GOT3 (cell line): ENCODE measurements around the gene SPEM2.
A peak's percentile ranks its signal among the peaks of the same experiment; 100 is the strongest.

Experiments
- DNase-seq: peaks from one replicate; lab custom pipeline; 2025; ENCODE audit warnings: mixed read lengths; lab: John Stamatoyannopoulos, UW

Gene SPEM2

DNA sequence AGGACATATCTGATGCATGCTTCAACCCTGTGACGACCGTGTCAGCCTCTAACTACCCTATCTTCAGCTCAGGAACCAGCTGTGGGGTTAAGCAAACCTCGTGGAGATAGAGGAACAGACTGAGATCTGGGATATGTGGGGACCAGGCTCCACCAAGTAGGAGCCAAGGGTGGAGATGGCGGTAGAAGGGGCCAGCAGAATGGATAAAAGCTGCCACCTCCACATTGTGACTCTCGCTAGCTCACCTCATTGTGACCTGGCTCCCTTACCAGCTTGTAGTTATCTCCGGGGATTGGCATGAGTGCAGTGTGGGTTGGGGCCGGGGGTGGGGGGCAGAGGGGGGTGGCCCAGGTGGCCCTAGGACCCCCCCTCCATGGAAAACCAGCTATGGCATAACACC, at the start of gene SPEM2:
Gene SPEM2, plus strand, starts transcription at position 301 of the 400 bp plus-strand sequence. Its CDS starts 73 bp downstream, at position 374.
- DNase-seq, result no peak

DNA sequence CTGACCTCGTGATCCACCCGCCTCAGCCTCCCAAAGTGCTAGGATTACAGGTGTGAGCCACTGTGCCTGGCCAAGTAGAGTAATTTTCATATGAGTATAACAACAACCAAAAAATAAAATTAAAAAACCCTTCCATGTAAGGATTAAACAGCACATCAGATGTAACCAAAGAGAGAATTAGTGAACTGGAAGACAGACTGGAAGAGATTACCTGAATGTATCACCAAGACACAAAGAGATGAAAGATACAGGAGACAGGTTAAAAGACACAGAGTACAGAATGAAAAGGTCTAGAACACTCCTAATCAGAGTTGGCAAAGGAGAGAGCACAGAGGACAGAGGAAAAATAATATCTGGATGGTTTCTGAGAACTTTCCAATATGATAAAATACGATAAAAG, 46.3 kb upstream of the SPEM2 start:
- no peak for DNase-seq

DNA sequence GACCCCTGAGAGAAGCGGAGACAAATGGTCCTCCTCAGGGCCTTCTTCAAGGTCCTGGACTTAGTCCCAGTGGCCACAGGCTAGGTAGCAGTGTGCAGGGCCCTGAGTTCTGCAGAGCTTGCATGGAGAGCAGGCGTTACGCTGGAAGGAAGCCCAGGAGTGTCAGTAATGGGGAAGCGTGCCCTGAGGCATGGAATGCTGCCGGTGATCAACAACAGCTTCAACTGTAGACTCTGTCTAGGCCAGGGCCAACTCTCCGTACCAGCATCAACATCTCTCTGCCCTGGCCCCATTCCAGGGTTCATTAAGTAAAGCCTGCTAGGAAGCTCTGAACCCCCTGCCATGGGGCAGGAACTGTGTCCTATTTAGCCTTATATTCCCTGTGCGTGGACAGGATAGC, 45.1 kb upstream of the SPEM2 start:
- DNase-seq, result no peak

- DNase-seq, result no peak
Observed at GRCh38 chr17:7380855-7381683, 44.3 kb upstream of the SPEM2 start, which contains the start of gene TNK1. TSS of gene TNK1 (plus strand) at chr17:7381089. CDS start at chr17:7382927, 1,838 bp downstream.

GRCh38 chr17:7382901-7383300, 42.5 kb upstream of the SPEM2 start:
- no peak for DNase-seq

- DNase-seq, result no peak
Observed at GRCh38 chr17:7383371-7383741, 42.1 kb upstream of the SPEM2 start.

DNA sequence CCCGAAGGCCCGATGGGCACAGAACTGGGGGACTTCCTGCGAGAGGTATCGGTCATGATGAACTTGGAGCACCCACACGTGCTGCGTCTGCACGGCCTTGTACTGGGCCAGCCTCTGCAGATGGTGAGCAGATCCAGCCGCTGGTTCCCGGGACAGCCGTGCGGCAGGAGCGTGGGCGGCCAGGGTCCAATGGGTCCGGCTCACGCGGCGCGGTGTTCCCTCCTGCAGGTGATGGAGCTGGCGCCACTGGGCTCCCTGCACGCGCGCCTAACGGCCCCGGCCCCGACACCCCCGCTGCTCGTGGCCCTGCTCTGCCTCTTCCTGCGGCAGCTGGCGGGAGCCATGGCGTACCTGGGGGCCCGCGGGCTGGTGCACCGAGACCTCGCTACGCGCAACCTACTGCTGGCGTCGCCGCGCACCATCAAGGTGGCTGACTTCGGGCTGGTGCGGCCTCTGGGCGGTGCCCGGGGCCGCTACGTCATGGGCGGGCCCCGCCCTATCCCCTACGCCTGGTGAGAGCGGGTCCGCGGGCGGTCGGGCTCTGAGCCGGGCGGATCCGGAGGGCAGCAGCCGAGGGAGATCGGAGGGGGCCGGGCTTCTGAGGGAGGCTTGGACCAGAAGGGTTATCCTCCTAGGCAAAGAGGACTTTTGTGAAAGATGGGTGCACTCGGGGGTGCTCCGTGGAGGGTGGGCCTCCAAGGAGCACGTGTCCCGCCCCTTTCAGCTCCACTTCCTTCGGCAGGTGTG, 41.5 kb upstream of the SPEM2 start:
- no peak for DNase-seq

GRCh38 chr17:7384489-7385081, 40.8 kb upstream of the SPEM2 start:
- no peak for DNase-seq

- no peak for DNase-seq
Observed at GRCh38 chr17:7388856-7389255, 36.6 kb upstream of the SPEM2 start.

DNA sequence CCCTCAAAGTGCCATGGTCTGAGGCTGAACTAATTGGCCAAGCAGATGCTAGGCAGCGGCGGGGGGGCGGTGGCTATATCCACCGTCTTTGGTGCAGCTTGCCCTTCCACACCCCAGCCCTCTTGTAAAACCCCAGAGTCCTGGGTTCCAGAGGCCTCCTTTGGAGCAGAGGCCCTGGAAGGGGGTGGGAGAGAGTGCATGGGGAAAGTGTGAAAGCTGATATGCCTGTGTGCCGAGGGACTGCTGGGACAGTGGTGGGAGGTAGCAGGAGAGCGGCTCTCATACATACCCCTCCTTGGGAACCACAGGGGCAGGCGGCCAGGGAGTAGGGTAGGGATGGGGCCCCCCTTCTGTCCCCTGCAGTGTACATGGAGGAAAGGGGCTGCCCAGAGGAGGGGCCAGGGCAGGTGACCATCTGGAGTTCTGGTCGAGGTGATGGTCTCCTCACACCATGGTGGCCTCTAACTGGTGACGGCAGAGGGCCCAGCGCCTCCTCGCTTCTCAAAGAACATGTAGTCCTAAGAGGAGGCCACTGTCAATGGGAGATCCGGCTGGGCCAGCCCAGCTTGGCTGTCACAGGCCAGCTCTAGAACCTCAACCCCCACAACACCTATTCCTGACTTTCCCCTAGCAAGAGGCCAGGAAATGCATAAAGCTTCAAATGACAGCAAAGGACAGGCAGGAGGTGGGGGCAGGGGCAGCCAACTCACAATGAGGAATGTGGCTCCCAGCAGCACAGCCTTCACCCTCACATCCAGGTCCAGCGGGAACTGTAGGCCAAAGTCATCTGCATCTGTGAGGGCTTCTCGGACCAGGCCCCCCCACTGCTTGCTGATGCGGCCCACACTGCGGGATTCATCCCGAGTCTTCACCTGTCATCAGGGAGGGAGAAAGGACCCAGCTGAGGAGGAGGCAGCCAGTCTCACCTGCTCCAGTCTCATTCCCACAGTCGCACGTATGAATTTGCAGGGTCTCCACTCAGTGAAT, 35.2 kb upstream of the SPEM2 start:
- DNase-seq, result no peak

DNA sequence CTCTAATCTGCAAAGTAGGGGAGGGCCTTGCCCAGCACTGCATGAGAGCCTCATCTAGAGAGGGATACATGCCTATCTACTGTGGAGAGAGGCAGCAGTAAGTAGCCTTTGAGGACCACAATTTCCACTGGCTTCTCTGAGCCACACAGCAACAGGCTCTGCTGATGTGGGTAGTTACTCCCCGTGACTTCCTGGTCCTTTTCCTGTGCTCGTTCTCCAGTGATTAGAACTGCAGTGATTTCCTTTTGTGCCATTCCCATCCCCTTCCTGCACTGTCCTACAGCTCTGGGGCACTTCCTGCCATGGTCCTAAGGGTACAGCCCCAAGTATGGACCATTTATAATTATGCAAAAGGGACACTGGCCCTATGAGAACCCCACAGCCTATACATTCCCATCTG, 34.1 kb upstream of the SPEM2 start:
- DNase-seq, result no peak

DNA sequence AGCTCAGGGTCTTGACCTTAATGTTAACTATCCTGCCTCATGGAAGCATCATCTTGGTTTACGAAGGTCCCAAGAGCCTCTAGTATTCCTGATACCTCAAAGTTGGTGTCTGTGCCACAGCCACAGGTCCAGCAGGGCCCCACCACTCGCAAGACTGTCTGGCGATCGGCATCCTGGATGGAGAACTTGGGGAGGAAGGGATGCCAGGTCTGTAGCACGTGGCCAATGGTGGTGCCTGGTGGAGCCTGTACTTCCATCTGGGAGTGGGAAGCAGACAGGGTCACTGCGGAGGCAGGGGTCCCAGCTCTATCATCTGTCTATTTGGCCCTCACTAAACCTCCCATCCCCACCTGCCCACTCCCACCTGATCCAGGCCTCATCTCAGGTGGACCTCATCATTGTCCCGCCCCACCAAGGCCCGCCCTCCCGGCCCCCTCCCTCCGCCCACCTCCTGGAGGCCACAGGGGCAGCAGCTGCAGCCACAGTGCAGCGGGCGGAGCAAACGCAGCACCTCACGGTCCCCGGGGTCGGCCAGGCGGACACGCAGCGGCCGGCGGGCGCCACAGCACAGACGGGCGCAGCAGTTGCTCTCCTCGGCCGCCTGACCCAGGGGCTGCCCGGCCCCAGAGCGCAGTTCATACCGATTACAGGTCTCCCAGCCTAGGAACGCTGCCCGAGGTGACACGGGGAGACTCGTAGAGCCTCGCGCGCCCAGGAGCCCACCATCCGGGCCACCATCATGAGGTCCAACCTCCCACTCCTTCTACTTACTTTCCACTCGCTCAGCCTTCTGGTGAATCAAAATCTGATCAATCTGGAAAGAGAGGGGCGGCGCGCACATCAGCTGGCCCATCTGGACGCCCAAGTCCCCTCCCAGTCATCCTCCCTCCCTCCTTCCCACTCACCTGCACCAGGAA, 32.5 kb upstream of the SPEM2 start:
- no peak for DNase-seq

GRCh38 chr17:7393613-7394451, 31.6 kb upstream of the SPEM2 start:
- DNase-seq, result no peak

GRCh38 chr17:7394452-7395191, 30.8 kb upstream of the SPEM2 start, which contains the start of gene PLSCR3:
TSS of gene PLSCR3 (minus strand) at chr17:7394525. CDS start at chr17:7394110, 415 bp downstream.
- peak; percentile 77 for DNase-seq

GRCh38 chr17:7396147-7396546, 29.3 kb upstream of the SPEM2 start:
- DNase-seq, result no peak

DNA sequence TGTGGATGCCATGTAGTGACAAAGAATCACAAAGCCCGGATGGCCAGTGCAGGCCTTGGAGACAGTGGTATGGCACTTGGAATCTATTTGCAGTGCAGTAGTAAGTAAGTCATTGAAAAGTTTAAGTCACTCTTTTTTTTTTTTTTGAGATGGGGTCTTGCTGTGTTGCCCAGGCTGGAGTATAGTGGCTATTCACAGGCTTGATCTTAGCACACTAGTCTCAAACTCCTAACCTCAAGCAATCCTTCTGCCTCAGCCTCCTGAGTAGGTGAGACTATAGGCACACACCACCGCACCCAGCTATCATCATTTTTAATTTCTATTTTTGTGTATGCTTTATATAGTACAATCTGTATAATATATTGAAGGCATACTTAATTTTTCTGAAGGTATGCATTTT, 26.8 kb upstream of the SPEM2 start:
- DNase-seq, result no peak

GRCh38 chr17:7403043-7403726, 22.2 kb upstream of the SPEM2 start:
- no peak for DNase-seq

DNA sequence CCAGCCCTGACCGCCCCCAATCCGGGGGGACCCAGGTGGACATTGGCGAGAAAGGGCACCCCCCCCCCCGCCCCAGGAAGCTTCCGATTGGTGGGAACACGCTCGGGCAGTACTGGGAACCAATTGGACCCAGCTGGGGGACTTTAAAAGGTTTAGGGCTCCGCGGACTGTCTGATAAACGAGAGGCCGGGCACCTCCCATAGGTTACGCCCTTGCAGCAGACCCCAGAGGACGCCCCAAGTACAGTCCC, 21.8 kb upstream of the SPEM2 start:
- DNase-seq, result no peak
